Neural progenitor cell (in vitro differentiated cells): ENCODE results near the gene PCDH18.

ENCODE experiments used
- EZH2 ChIP-seq: fragments of 200-600 bp; sonication (generic); IDR thresholded peaks from 2 replicates; pipeline ENCODE4 v1.6.1; 2017; ENCODE audit warnings: antibody characterized with exemption, mild to moderate bottlenecking, moderate library complexity
- TF ChIP-seq, protein P1 (sequence below): fragments of 200-600 bp; sonication (generic); IDR thresholded peaks from 2 replicates; pipeline ENCODE4 v1.5.1; 2017; ENCODE audit warnings: antibody characterized with exemption, mild to moderate bottlenecking

DNA sequence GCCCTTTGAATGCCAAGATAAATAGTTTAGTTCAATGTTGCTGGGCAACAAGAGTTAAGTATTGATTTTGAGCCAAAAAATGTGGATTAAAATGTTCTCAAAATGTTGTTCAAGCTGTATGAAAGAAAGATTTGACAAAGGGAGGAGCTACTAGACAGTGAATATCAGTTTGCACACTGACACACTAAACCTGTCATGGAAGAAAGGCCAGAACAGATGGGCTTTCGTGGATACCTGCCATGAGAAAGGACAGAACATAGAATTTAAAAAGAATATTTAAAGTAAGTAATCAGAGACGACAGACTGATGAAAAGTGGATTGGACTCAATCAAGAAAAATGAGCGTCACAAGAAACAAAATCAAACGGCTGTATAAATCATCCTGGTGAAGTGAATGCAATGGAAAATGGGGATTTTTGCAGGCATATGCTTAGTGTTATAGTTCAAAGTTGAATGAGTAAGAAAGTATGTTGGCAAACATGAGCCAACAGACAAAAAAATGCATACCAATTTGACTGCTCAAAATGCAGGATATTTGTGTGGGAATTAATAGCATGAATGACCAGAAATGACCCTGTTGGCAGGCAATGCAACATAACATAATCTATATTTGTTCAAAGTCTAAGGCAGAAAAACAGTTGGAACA lies 7.4 kb downstream of the PCDH18 start:
- TF ChIP-seq, protein P1, sequence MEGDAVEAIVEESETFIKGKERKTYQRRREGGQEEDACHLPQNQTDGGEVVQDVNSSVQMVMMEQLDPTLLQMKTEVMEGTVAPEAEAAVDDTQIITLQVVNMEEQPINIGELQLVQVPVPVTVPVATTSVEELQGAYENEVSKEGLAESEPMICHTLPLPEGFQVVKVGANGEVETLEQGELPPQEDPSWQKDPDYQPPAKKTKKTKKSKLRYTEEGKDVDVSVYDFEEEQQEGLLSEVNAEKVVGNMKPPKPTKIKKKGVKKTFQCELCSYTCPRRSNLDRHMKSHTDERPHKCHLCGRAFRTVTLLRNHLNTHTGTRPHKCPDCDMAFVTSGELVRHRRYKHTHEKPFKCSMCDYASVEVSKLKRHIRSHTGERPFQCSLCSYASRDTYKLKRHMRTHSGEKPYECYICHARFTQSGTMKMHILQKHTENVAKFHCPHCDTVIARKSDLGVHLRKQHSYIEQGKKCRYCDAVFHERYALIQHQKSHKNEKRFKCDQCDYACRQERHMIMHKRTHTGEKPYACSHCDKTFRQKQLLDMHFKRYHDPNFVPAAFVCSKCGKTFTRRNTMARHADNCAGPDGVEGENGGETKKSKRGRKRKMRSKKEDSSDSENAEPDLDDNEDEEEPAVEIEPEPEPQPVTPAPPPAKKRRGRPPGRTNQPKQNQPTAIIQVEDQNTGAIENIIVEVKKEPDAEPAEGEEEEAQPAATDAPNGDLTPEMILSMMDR = no peak
- no peak for TF ChIP-seq EZH2
